SU-DHL-6 (cell line): Measurements from ENCODE around the gene VPS13A.

Experiments used
- H2AFZ ChIP-seq: fragments of 200-600 bp; sonication (generic); 2 replicates; pipeline ENCODE4 v1.6.1; 2014; ENCODE audit warnings: low read depth, mild to moderate bottlenecking, moderate library complexity, mixed read lengths, antibody characterized with exemption, low read length; ENCODE audit not compliant: severe bottlenecking
- H3F3A ChIP-seq: fragments of 200-600 bp; shearing (Covaris generic); 2 replicates; pipeline ENCODE4 v1.6.0; 2016; ENCODE audit warnings: antibody characterized with exemption, mild to moderate bottlenecking; ENCODE audit not compliant: insufficient read depth
- H3K27ac ChIP-seq: fragments of 200-600 bp; sonication (generic); 2 replicates; pipeline ENCODE4 v1.5.1; 2016; ENCODE audit warnings: low read depth, mild to moderate bottlenecking, low read length, moderate library complexity, mixed read lengths
- H3K27me3 ChIP-seq: fragments of 200-600 bp; sonication (generic), shearing (Covaris generic); 2 replicates; pipeline ENCODE4 v1.6.0; 2014; ENCODE audit warnings: mild to moderate bottlenecking, low read length
- H3K36me3 ChIP-seq: fragments of 200-600 bp; sonication (generic); 2 replicates; pipeline ENCODE4 v1.6.1; 2014; ENCODE audit warnings: mild to moderate bottlenecking, low read length, mixed read lengths
- H3K4me2 ChIP-seq: fragments of 300-600, 200-600 bp; shearing (Covaris generic), sonication (generic); 2 replicates; pipeline ENCODE4 v1.6.0; 2014; ENCODE audit warnings: low read length, low read depth, mild to moderate bottlenecking; ENCODE audit not compliant: poor library complexity, severe bottlenecking
- H3K4me3 ChIP-seq: fragments of 200-600 bp; sonication (generic); 2 replicates; pipeline ENCODE4 v1.5.1; 2014; ENCODE audit warnings: antibody characterized with exemption, low read length, mild to moderate bottlenecking, mixed read lengths; ENCODE audit not compliant: insufficient read depth, poor library complexity, severe bottlenecking
- H3K79me2 ChIP-seq: fragments of 200-600 bp; sonication (generic); 2 replicates; pipeline ENCODE4 v1.6.1; 2014; ENCODE audit warnings: mild to moderate bottlenecking, low read length, moderate library complexity; ENCODE audit not compliant: insufficient read depth
- H3K9ac ChIP-seq: fragments of 200-600 bp; sonication (generic); 2 replicates; pipeline ENCODE4 v1.7.0; 2014; ENCODE audit warnings: mild to moderate bottlenecking, low read length
- H3K9me2 ChIP-seq: fragments of 200-600 bp; sonication (generic); replicated peaks from 2 replicates; pipeline ENCODE4 v1.6.1; 2014; ENCODE audit warnings: low read length; ENCODE audit not compliant: insufficient read depth
- H3K9me3 ChIP-seq: fragments of 200-600 bp; sonication (generic); 2 replicates; pipeline ENCODE4 v1.6.1; 2014; ENCODE audit warnings: low read length, mixed read lengths; ENCODE audit not compliant: insufficient read depth
- H4K20me1 ChIP-seq: fragments of 200-600 bp; sonication (generic); 2 replicates; pipeline ENCODE4 v1.6.1; 2014; ENCODE audit warnings: low read depth, mild to moderate bottlenecking, antibody characterized with exemption, low read length, moderate library complexity, mixed read lengths
- CTCF ChIP-seq: fragments of 200-600 bp; sonication (generic); IDR thresholded peaks from one replicate; pipeline ENCODE4 v1.5.1; 2017; ENCODE audit warnings: antibody characterized with exemption, mild to moderate bottlenecking, low read length, moderate library complexity; ENCODE audit not compliant: insufficient read depth, poor library complexity, severe bottlenecking
- EZH2phosphoT487 ChIP-seq: fragments of 200-600 bp; sonication (generic), shearing (Covaris generic); conservative IDR thresholded peaks from 2 replicates; pipeline ENCODE4 v1.6.1; 2018; ENCODE audit warnings: mild to moderate bottlenecking, antibody characterized with exemption, low read length, moderate library complexity, mixed read lengths

VPS13A gene

DNA sequence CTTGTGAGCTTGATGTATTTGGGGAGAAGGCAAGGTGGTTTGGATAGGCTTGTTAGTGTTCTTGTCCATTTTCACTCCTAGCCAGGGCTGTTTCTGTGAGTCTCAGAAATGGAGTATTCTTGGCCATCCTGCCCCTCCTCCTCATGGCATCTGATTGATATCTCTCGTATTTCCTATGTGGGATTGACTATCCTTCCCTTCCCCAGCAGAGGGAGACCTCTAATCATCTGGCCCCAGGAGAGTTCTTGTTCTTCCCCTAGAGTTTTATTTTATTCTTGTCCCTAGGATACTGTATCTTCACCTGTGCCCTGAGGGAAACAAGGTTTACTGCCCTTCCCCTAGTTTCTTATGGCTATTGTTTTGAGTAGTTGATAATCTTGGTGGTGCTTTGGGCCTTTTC is 114.4 kb downstream of the VPS13A start:
- H4K20me1 ChIP-seq: no peaks in the 10 kb centered on the region
- H3K79me2 ChIP-seq: no peaks in the 10 kb centered on the region
- H3K9ac ChIP-seq: no peak overlapping the region
- H3K36me3 ChIP-seq: peaks cover 6% of the 10 kb centered on the region
- no peak overlapping the region for H3K4me2 ChIP-seq
- H3F3A ChIP-seq: no peaks in the 10 kb centered on the region
- H3K4me3 ChIP-seq: no peak overlapping the region
- H3K27ac ChIP-seq: no peak overlapping the region
- no peaks in the 10 kb centered on the region for H3K9me3 ChIP-seq
- H3K27me3 ChIP-seq: no peaks in the 10 kb centered on the region
- H2AFZ ChIP-seq: no peak overlapping the region
- no peaks in the 10 kb centered on the region for H3K9me2 ChIP-seq
- TF ChIP-seq EZH2phosphoT487 (no peak), CTCF (no peak)

DNA sequence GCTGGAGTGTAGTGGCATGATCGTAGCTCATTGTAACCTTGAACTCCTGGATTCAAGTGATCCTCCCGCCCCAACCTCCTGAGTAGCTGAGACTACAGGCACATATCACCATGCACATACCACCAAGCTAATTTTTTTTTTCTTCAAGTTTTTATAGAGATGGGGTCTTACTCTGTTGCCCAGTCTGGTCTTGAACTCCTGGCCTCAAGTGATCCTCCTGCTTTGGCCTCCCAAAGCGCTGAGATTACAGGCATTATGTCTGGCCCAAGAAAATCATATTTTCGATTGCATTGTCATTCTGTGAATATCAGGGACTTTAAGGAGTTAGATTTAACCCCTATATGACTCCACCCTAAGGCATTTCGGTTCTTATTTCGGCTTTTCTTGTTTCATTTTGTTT is 116.6 kb downstream of the VPS13A start:
- no peak overlapping the region for H3K4me3 ChIP-seq
- H3K9me2 ChIP-seq: no peaks in the 10 kb centered on the region
- H3F3A ChIP-seq: no peaks in the 10 kb centered on the region
- TF ChIP-seq CTCF (no peak), EZH2phosphoT487 (no peak)
- peaks cover 5% of the 10 kb centered on the region for H3K36me3 ChIP-seq
- no peaks in the 10 kb centered on the region for H4K20me1 ChIP-seq
- H3K27me3 ChIP-seq: no peaks in the 10 kb centered on the region
- H3K9me3 ChIP-seq: no peaks in the 10 kb centered on the region
- no peak overlapping the region for H3K27ac ChIP-seq
- H3K79me2 ChIP-seq: no peaks in the 10 kb centered on the region
- no peak overlapping the region for H3K4me2 ChIP-seq
- H3K9ac ChIP-seq: no peak overlapping the region
- no peak overlapping the region for H2AFZ ChIP-seq

DNA sequence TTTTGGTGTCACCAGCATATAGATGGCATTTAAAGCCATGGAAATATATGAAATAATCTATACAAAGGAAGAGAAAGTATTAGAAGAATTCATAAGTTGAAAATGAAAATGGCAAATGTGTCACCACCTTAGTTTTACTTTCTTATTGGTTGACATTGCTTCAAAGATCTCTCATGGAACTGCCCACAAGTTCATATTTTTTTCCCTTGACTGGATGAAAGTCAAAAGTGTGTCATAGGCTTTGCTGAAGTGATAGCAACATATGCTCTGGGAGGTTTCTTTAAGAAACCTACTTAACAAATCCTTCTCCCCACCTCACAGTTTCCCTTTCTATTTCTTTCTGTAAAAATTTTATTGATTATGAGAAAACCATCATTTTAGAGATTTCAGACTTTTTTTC is 127.2 kb downstream of the VPS13A start:
- Histone ChIP-seq H3K9me3 (no peaks in the 10 kb centered on the region), H2AFZ (no peak overlapping the region), H3F3A (no peaks in the 10 kb centered on the region), H3K4me2 (no peak overlapping the region), H3K4me3 (no peak overlapping the region), H3K79me2 (no peaks in the 10 kb centered on the region), H3K36me3 (peaks cover 3% of the 10 kb centered on the region; the same call in 1 of the 2 replicates), H3K27ac (no peak overlapping the region), H3K27me3 (no peaks in the 10 kb centered on the region), H3K9me2 (no peaks in the 10 kb centered on the region), H4K20me1 (no peaks in the 10 kb centered on the region), H3K9ac (no peak overlapping the region)
- TF ChIP-seq CTCF (no peak), EZH2phosphoT487 (no peak)
